H1 (cell line): ENCODE results near the gene TJP2. TPM values are rescaled to one million over a fixed set of nuclear protein-coding genes. Genes with fewer than 3 reads are reported as not detected.

ENCODE experiments used
- CTCF ChIA-PET: fragments of 300-600 bp; sonication (Branson Sonifier 250); formaldehyde crosslinking; loops from one replicate; lab custom pipeline; 2021; ENCODE audit not compliant: partially characterized antibody; lab: Charles Lee
- POLR2A ChIA-PET: fragments of 300-600 bp; sonication (Branson Sonifier 250); formaldehyde crosslinking; loops from one replicate; lab custom pipeline; 2021; ENCODE audit warnings: inconsistent platforms; ENCODE audit not compliant: partially characterized antibody; lab: Charles Lee
- DNase-seq, 2 experiments: peaks; one replicate each; pipeline versions ENCODE4 v3.0.0 to v3.0.0-alpha.2; 2010 to 2022; ENCODE audit warnings: low spot score in 2 of 2, low read depth in 1 of 2, mixed read lengths in 1 of 2
- FAIRE-seq: peaks from 2 replicates; lab custom pipeline; 2011; peaks lifted over from hg19 to GRCh38; lab: Jason Lieb, UNC
- H2AFZ ChIP-seq: 2 replicates; pipeline ENCODE4 v1.8.1; 2012; ENCODE audit warnings: low read length, inconsistent platforms
- H2AK5ac ChIP-seq: 2 replicates; pipeline ENCODE4 v1.6.1; 2013; ENCODE audit warnings: low read depth, low read length
- H2BK120ac ChIP-seq: replicated peaks from 2 replicates; pipeline ENCODE3; 2013; ENCODE audit warnings: low read depth, low read length, inconsistent platforms
- H2BK12ac ChIP-seq: 2 replicates; pipeline ENCODE4 v1.6.1; 2013; ENCODE audit warnings: low read depth, low read length
- H2BK15ac ChIP-seq: 2 replicates; pipeline ENCODE4 v1.6.1; 2013; ENCODE audit warnings: low read length
- H2BK20ac ChIP-seq: 2 replicates; pipeline ENCODE4 v1.6.1; 2013; ENCODE audit warnings: low read length
- H2BK5ac ChIP-seq: 2 replicates; pipeline ENCODE4 v1.6.1; 2013; ENCODE audit warnings: low read depth, low read length
- H3K14ac ChIP-seq: 2 replicates; pipeline ENCODE4 v1.6.1; 2013; ENCODE audit warnings: inconsistent platforms; ENCODE audit not compliant: insufficient read length
- H3K18ac ChIP-seq: 2 replicates; pipeline ENCODE4 v1.6.1; 2013; ENCODE audit warnings: low read length; ENCODE audit errors: extremely low read depth
- H3K23ac ChIP-seq: 2 replicates; pipeline ENCODE4 v1.6.1; 2013; ENCODE audit warnings: inconsistent platforms; ENCODE audit not compliant: insufficient read length
- H3K23me2 ChIP-seq: 2 replicates; pipeline ENCODE4 v1.6.1; 2013; ENCODE audit warnings: low read depth, low read length
- H3K27ac ChIP-seq: 2 replicates; pipeline ENCODE4 v1.6.1; 2011; ENCODE audit warnings: low read depth, low read length, inconsistent platforms
- H3K27me3 ChIP-seq, 4 experiments: replicated peaks in 1 of 4; 1 replicate in 1 of 4; 2 replicates in 3 of 4; pipeline versions ENCODE4 v1.6.1 to v1.8.1; 2011 to 2013; ENCODE audit warnings: low read length in 3 of 4, mild to moderate bottlenecking in 3 of 4, inconsistent platforms in 2 of 4, mixed read lengths in 2 of 4, moderate library complexity in 1 of 4; ENCODE audit not compliant: control insufficient read depth in 3 of 4, insufficient read depth in 3 of 4; ENCODE audit errors: extremely low read depth in 1 of 4
- H3K36me3 ChIP-seq, 4 experiments: 2 replicates each; pipeline versions ENCODE4 v1.6.1 to v1.8.1; 2011 to 2013; ENCODE audit warnings: mild to moderate bottlenecking in 4 of 4, low read length in 3 of 4, moderate library complexity in 2 of 4, control low read depth in 1 of 4, inconsistent platforms in 1 of 4; ENCODE audit not compliant: insufficient read depth in 4 of 4, control insufficient read depth in 2 of 4
- H3K4ac ChIP-seq: replicated peaks from 2 replicates; pipeline ENCODE3; 2013; ENCODE audit warnings: low read length, low read depth, mixed read lengths, inconsistent platforms; ENCODE audit not compliant: insufficient read length
- H3K4me1 ChIP-seq, 4 experiments: replicated peaks in 1 of 4; 1 replicate in 1 of 4; 2 replicates in 3 of 4; pipeline versions ENCODE4 v1.6.1 to v1.8.1; 2011 to 2013; ENCODE audit warnings: low read length in 3 of 4, inconsistent platforms in 2 of 4, mixed read lengths in 1 of 4; ENCODE audit not compliant: insufficient read depth in 4 of 4, control insufficient read depth in 3 of 4
- H3K4me2 ChIP-seq, 2 experiments: 2 replicates each; pipeline versions ENCODE4 v1.6.1 to v1.8.1; 2011 to 2013; ENCODE audit warnings: low read depth in 2 of 2, low read length in 2 of 2, control low read depth in 1 of 2, inconsistent platforms in 1 of 2, mild to moderate bottlenecking in 1 of 2; ENCODE audit not compliant: insufficient read depth in 1 of 2
- H3K4me3 ChIP-seq, 4 experiments: fragments of 200-600, 300-600 bp in 1 of 4; sonication (generic), shearing (Covaris generic), sonication (Bioruptor Twin) in 1 of 4; 2 replicates each; pipeline versions ENCODE4 v1.5.1 to v1.8.1; 2011 to 2016; ENCODE audit warnings: low read length in 4 of 4, low read depth in 3 of 4, control low read depth in 2 of 4, inconsistent platforms in 2 of 4, mild to moderate bottlenecking in 2 of 4, mixed read lengths in 1 of 4, moderate library complexity in 1 of 4; ENCODE audit not compliant: insufficient read depth in 2 of 4; ENCODE audit errors: extremely low read depth in 1 of 4
- H3K56ac ChIP-seq: replicated peaks from 2 replicates; pipeline ENCODE3; 2013; ENCODE audit warnings: low read depth, mild to moderate bottlenecking, mixed read lengths, low read length, inconsistent platforms; ENCODE audit not compliant: insufficient read length
- H3K79me1 ChIP-seq: 2 replicates; pipeline ENCODE4 v1.6.1; 2013; ENCODE audit warnings: low read depth, low read length, control low read depth
- H3K79me2 ChIP-seq, 2 experiments: 2 replicates each; pipeline versions ENCODE4 v1.6.1 to v1.8.1; 2012 to 2013; ENCODE audit warnings: low read length in 2 of 2, mild to moderate bottlenecking in 2 of 2, inconsistent platforms in 1 of 2; ENCODE audit not compliant: insufficient read depth in 2 of 2, control insufficient read depth in 1 of 2
- H3K9ac ChIP-seq, 4 experiments: replicated peaks in 1 of 4; 1 replicate in 1 of 4; 2 replicates in 3 of 4; pipeline versions ENCODE4 v1.6.1 to v1.8.1; 2011 to 2013; ENCODE audit warnings: low read depth in 3 of 4, low read length in 3 of 4, control low read depth in 2 of 4, mild to moderate bottlenecking in 2 of 4, moderate library complexity in 2 of 4, inconsistent platforms in 1 of 4; ENCODE audit errors: extremely low read depth in 1 of 4
- H3K9me3 ChIP-seq, 2 experiments: 2 replicates each; pipeline versions ENCODE4 v1.6.1 to v1.8.1; 2012 to 2013; ENCODE audit warnings: mild to moderate bottlenecking in 2 of 2, moderate library complexity in 2 of 2, control low read depth in 1 of 2, inconsistent platforms in 1 of 2, low read depth in 1 of 2, low read length in 1 of 2, mixed read lengths in 1 of 2; ENCODE audit not compliant: insufficient read depth in 2 of 2
- H4K20me1 ChIP-seq, 2 experiments: replicated peaks in 1 of 2; 2 replicates each; pipeline versions ENCODE3 to v1.8.1; 2011 to 2013; ENCODE audit warnings: inconsistent platforms in 2 of 2, low read length in 2 of 2, mild to moderate bottlenecking in 1 of 2; ENCODE audit not compliant: insufficient read depth in 2 of 2, control insufficient read depth in 1 of 2
- H4K5ac ChIP-seq: 2 replicates; pipeline ENCODE4 v1.6.1; 2013; ENCODE audit warnings: low read length, low read depth, mixed read lengths, inconsistent platforms; ENCODE audit not compliant: insufficient read length
- H4K8ac ChIP-seq: 2 replicates; pipeline ENCODE4 v1.8.0; 2013; ENCODE audit warnings: mild to moderate bottlenecking, moderate library complexity, low read length, inconsistent platforms; ENCODE audit not compliant: insufficient read depth; ENCODE audit errors: extremely low read depth
- H4K91ac ChIP-seq: replicated peaks from 2 replicates; pipeline ENCODE3; 2013; ENCODE audit warnings: low read length, mixed read lengths, inconsistent platforms; ENCODE audit not compliant: insufficient read length
- JUND ChIP-seq: IDR thresholded peaks from 2 replicates; pipeline ENCODE4 v1.6.1; 2011; ENCODE audit warnings: mild to moderate bottlenecking, improper control_type of control experiment, low read length
- RAD21 ChIP-seq, 2 experiments: IDR thresholded peaks in 1 of 2; conservative IDR thresholded peaks in 1 of 2; 2 replicates each; pipeline ENCODE4 v1.6.1; 2011; ENCODE audit warnings: low read depth in 2 of 2, low read length in 2 of 2, improper control_type of control experiment in 1 of 2, inconsistent platforms in 1 of 2, mild to moderate bottlenecking in 1 of 2, moderate library complexity in 1 of 2
- RFX5 ChIP-seq: IDR thresholded peaks from 2 replicates; pipeline ENCODE4 v1.6.1; 2011; ENCODE audit warnings: low read depth, low read length, improper control_type of control experiment, borderline replicate concordance
- SAP30 ChIP-seq: fragments of 300-600 bp; sonication (generic); IDR thresholded peaks from 2 replicates; pipeline ENCODE4 v1.7.1; 2012; ENCODE audit warnings: low read length, moderate library complexity, mild to moderate bottlenecking, inconsistent platforms; ENCODE audit not compliant: insufficient read depth, insufficient replicate concordance
- SRF ChIP-seq: IDR thresholded peaks from 2 replicates; pipeline ENCODE4 v1.6.1; 2011; ENCODE audit warnings: mild to moderate bottlenecking, low read depth, low read length, moderate library complexity
- WGBS, 2 experiments: shearing (Covaris generic) in 1 of 2; methylation state at CpG; one replicate each; pipeline versions ENCODE4 v1.1.6 to v1.1.7; 2013 to 2015; ENCODE audit warnings: low lambda C conversion rate in 2 of 2, mixed read lengths in 2 of 2, inconsistent platforms in 1 of 2, low coverage in 1 of 2, missing lambda C conversion rate in 1 of 2; ENCODE audit not compliant: insufficient replicate concordance in 2 of 2, insufficient coverage in 1 of 2, insufficient read length in 1 of 2; ENCODE audit errors: extremely low coverage in 1 of 2, missing lambda C conversion rate in 1 of 2; 5-methylcytosine and 5-hydroxymethylcytosine counted together
- polyA plus RNA-seq, 7 experiments: library from polyadenylated mRNA; depleted of rRNA in 3 of 7; stranded (reverse) in 5 of 7; unstranded in 2 of 7; fragments of >200 nt in 5 of 7; fragments of 200-250 nt in 2 of 7; gene quantifications; 1 replicate in 5 of 7; 2 replicates in 1 of 7; 4 replicates in 1 of 7; pipeline versions ENCODE4 v1.2.1 to v1.2.3, GENCODE V29; 2011 to 2013; ENCODE audit warnings: missing spikeins in 2 of 7, mixed read lengths in 2 of 7
- total RNA-seq: library from RNA; stranded (reverse); fragmentation: NEBNext Ultra II Directional; extraction: Animal tissue kit (Norgen Biotek cat#: 25700); gene quantifications from 2 replicates; pipeline ENCODE4 v1.2.1, GENCODE V29; 2021
- TF ChIP-seq, protein P1 (sequence below), 3 experiments: IDR thresholded peaks; 1 replicate in 2 of 3; 2 replicates in 1 of 3; pipeline versions ENCODE4 v1.5.1 to v1.6.1; 2011; ENCODE audit warnings: low read length in 3 of 3, mild to moderate bottlenecking in 3 of 3, inconsistent platforms in 2 of 3, low read depth in 1 of 3, moderate library complexity in 1 of 3; ENCODE audit not compliant: insufficient read depth in 1 of 3; ENCODE audit errors: control extremely low read depth in 1 of 3

Gene TJP2
- total and polyA plus RNA-seq, 2 of the 8 experiments (the other 6 are each of a cell fraction or from before 2014, with no cell fraction given): 54.9 to 137 TPM

DNA sequence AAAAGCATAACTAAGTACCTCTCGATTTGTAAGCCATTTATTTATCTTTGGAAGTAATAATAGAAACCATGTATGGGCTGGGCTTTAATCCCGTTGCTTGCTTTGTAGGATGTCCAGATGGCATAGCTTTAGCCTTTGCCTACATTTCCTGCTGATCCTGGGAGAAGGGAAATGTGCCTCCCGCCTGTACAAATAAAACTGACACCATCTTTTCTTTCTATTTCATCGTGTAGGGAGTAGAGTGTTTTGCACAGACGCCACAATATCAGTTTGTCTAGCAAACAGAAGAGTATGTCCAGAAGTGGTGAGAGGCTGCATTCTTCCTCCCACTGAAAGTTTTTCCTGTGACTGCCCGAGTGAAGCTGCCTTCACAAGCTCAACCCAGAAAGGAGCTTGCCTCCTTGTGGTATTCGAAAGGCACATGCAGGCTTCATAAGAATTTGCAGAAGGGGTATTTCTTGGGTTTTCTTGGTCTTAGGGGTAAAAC lies 24.7 kb upstream of the TJP2 start:
- H3K23ac ChIP-seq: no peak overlapping the region
- no peak overlapping the region for H4K5ac ChIP-seq
- H4K8ac ChIP-seq: no peak overlapping the region
- no peak overlapping the region for H2BK12ac ChIP-seq
- H3K36me3 ChIP-seq: peaks cover 0 to 12% (median 7%) of the 10 kb centered on the region in 4 experiments; a peak in 3 of 8 replicates
- FAIRE-seq: no peak
- ChIA-PET CTCF (interaction anchor here (0.6 to 2.3 kb wide), 13 partner anchors 9 to 472 kb away, joined by 3 to 12 read pairs (median 3); no protein-coding TSS in a partner anchor), POLR2A (interaction anchor here (0.7 to 2.0 kb wide), 5 partner anchors 10 to 32 kb away, joined by 3 to 10 read pairs (median 3); partner anchors contain the start of gene TJP2)
- H2BK15ac ChIP-seq: no peak overlapping the region
- H2BK20ac ChIP-seq: no peak overlapping the region
- no peak overlapping the region for H2BK120ac ChIP-seq
- no peak overlapping the region for H2BK5ac ChIP-seq
- no peak overlapping the region for H3K4me3 ChIP-seq
- peaks cover 0 to 62% of the 10 kb centered on the region in 2 experiments; a peak in 2 of 4 replicates for H3K79me2 ChIP-seq
- no peaks in the 10 kb centered on the region for H3K23me2 ChIP-seq
- no peak overlapping the region for H3K4ac ChIP-seq
- no peak overlapping the region for H2AK5ac ChIP-seq
- no peak overlapping the region for H3K9ac ChIP-seq
- no peak overlapping the region for H3K4me2 ChIP-seq
- DNase-seq: peak in 1 of 2 experiments; percentile 35
- H3K14ac ChIP-seq: no peak overlapping the region
- H3K56ac ChIP-seq: no peak overlapping the region
- H3K27ac ChIP-seq: no peak overlapping the region
- H3K18ac ChIP-seq: no peak overlapping the region
- peaks cover 3% of the 10 kb centered on the region; the same call in 1 of the 2 replicates for H3K79me1 ChIP-seq
- no peak overlapping the region for H4K91ac ChIP-seq
- H2AFZ ChIP-seq: no peak overlapping the region
- no peaks in the 10 kb centered on the region for H3K27me3 ChIP-seq
- TF ChIP-seq RFX5: no peak
- TF ChIP-seq JUND: no peak
- TF ChIP-seq, protein P1, sequence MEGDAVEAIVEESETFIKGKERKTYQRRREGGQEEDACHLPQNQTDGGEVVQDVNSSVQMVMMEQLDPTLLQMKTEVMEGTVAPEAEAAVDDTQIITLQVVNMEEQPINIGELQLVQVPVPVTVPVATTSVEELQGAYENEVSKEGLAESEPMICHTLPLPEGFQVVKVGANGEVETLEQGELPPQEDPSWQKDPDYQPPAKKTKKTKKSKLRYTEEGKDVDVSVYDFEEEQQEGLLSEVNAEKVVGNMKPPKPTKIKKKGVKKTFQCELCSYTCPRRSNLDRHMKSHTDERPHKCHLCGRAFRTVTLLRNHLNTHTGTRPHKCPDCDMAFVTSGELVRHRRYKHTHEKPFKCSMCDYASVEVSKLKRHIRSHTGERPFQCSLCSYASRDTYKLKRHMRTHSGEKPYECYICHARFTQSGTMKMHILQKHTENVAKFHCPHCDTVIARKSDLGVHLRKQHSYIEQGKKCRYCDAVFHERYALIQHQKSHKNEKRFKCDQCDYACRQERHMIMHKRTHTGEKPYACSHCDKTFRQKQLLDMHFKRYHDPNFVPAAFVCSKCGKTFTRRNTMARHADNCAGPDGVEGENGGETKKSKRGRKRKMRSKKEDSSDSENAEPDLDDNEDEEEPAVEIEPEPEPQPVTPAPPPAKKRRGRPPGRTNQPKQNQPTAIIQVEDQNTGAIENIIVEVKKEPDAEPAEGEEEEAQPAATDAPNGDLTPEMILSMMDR (IDR thresholded peaks at IDR 0.05; ENCODE audit: control extremely low read depth in 1 of 3, insufficient read depth in 1 of 3, low read depth in 1 of 3, low read length in 3 of 3): peak in 2 of 3 experiments; percentile 8 to 13; a peak in 1 of 4 replicates
- TF ChIP-seq RAD21 (IDR thresholded peaks at IDR 0.05 in 1 of 2, conservative IDR thresholded peaks at IDR 0.05 in 1 of 2; ENCODE audit: low read depth in 2 of 2, low read length in 2 of 2): peak; percentile 6 to 41; a peak in 2 of 4 replicates
- no peak for TF ChIP-seq SRF
- TF ChIP-seq SAP30: no peak
- peaks cover 0 to 5% (median 0%) of the 10 kb centered on the region in 4 experiments; a peak in 2 of 7 replicates for H3K4me1 ChIP-seq
- WGBS, 2 experiments: 87% methylated on average over 7 of the region's 7 CpGs; no CpG with 5 or more reads in 1 of the 2 experiments
- peaks cover 0 to 2% of the 10 kb centered on the region in 2 experiments for H4K20me1 ChIP-seq
- H3K9me3 ChIP-seq: no peaks in the 10 kb centered on the region
